Activated CD4-positive, alpha-beta memory T cell treated with anti-CD3 and anti-CD28 coated beads for 36 hours (primary cell): ENCODE measurements around the gene LINC01488. TPM values are rescaled to one million over a fixed set of nuclear protein-coding genes. Genes with fewer than 3 reads are reported as not detected.

Experiments used
- CTCF ChIA-PET: fragments of 350-600 bp; sonication (Branson Sonifier 250); formaldehyde crosslinking; loops from one replicate; lab custom pipeline; 2021; ENCODE audit warnings: antibody characterized with exemption, inconsistent platforms; lab: Charles Lee
- POLR2A ChIA-PET: fragments of 350-600 bp; sonication (Branson Sonifier 250); formaldehyde crosslinking; loops from one replicate; lab custom pipeline; 2021; ENCODE audit warnings: antibody characterized with exemption; lab: Charles Lee
- DNase-seq: peaks from one replicate; pipeline ENCODE4 v3.0.0-alpha.2; 2020
- H3K27ac Mint-ChIP-seq: one replicate; pipeline ENCODE4 v1.8.0; 2021; ENCODE audit warnings: mixed read lengths
- H3K27me3 Mint-ChIP-seq: one replicate; pipeline ENCODE4 v1.8.0; 2021; ENCODE audit warnings: mixed read lengths
- H3K36me3 Mint-ChIP-seq: one replicate; pipeline ENCODE4 v1.8.0; 2021; ENCODE audit warnings: mixed read lengths
- H3K4me1 Mint-ChIP-seq: one replicate; pipeline ENCODE4 v1.8.0; 2021; ENCODE audit warnings: low read depth, mixed read lengths
- H3K4me3 Mint-ChIP-seq: one replicate; pipeline ENCODE4 v1.8.0; 2021; ENCODE audit warnings: mild to moderate bottlenecking, mixed read lengths
- H3K9me3 Mint-ChIP-seq: one replicate; pipeline ENCODE4 v1.8.0; 2021; ENCODE audit warnings: mixed read lengths
- intact Hi-C: fragments of 100-400 bp; cut with micrococcal nuclease; formaldehyde crosslinking; loops from one replicate; pipeline ENCODE4 v1.15.1; 2023
- total RNA-seq, 2 experiments: library from RNA; stranded (reverse); gene quantifications; one replicate each; pipeline ENCODE4 v1.2.3, GENCODE V29; 2021

LINC01488 gene
- total RNA-seq, 2 experiments from 2014 or later: not detected

GRCh38 chr11:69531071-69531716, 49.7 kb downstream of the LINC01488 start:
- H3K4me1 Mint-ChIP-seq: no peaks in the 10 kb centered on the region
- peaks cover 28% of the 10 kb centered on the region for H3K27me3 Mint-ChIP-seq
- no peaks in the 10 kb centered on the region for H3K9me3 Mint-ChIP-seq
- no peaks in the 10 kb centered on the region for H3K36me3 Mint-ChIP-seq
- H3K4me3 Mint-ChIP-seq: no peak overlapping the region
- POLR2A ChIA-PET: no interaction called here
- CTCF ChIA-PET: no interaction called here
- no peak for DNase-seq
- H3K27ac Mint-ChIP-seq: no peak overlapping the region
- intact Hi-C loops: no loop called here

GRCh38 chr11:69531717-69532088, 50.2 kb downstream of the LINC01488 start:
- CTCF ChIA-PET: no interaction called here

GRCh38 chr11:69533296-69534165, 52.1 kb downstream of the LINC01488 start:
- DNase-seq: no peak
- Mint-ChIP-seq H3K36me3 (no peaks in the 10 kb centered on the region), H3K27ac (no peak overlapping the region), H3K4me1 (no peaks in the 10 kb centered on the region), H3K4me3 (no peak overlapping the region), H3K9me3 (no peaks in the 10 kb centered on the region), H3K27me3 (peaks cover 28% of the 10 kb centered on the region)
- intact Hi-C loops: no loop called here
- CTCF ChIA-PET: no interaction called here
- POLR2A ChIA-PET: no interaction called here

More at GRCh38 chr11:69531717-69532088, 50.2 kb downstream of the LINC01488 start:
- H3K9me3 Mint-ChIP-seq: no peaks in the 10 kb centered on the region
- H3K27ac Mint-ChIP-seq: no peak overlapping the region
- intact Hi-C loops: no loop called here
- POLR2A ChIA-PET: no interaction called here
- no peak for DNase-seq
- no peak overlapping the region for H3K4me3 Mint-ChIP-seq
- H3K4me1 Mint-ChIP-seq: no peaks in the 10 kb centered on the region
- H3K27me3 Mint-ChIP-seq: peaks cover 28% of the 10 kb centered on the region
- no peaks in the 10 kb centered on the region for H3K36me3 Mint-ChIP-seq

- CTCF ChIA-PET: no interaction called here
- H3K27ac Mint-ChIP-seq: no peak overlapping the region
These were observed 52.7 kb downstream of the LINC01488 start for GRCh38 chr11:69534166-69534530.

GRCh38 chr11:69535908-69536307, 54.4 kb downstream of the LINC01488 start:
- Mint-ChIP-seq H3K4me3 (no peak overlapping the region), H3K36me3 (no peaks in the 10 kb centered on the region), H3K9me3 (no peaks in the 10 kb centered on the region), H3K27me3 (peaks cover 15% of the 10 kb centered on the region), H3K27ac (no peak overlapping the region), H3K4me1 (no peaks in the 10 kb centered on the region)
- POLR2A ChIA-PET: no interaction called here
- intact Hi-C loops: no loop called here
- no peak for DNase-seq
- CTCF ChIA-PET: no interaction called here

More at GRCh38 chr11:69534166-69534530, 52.7 kb downstream of the LINC01488 start:
- no peak overlapping the region for H3K4me3 Mint-ChIP-seq
- H3K4me1 Mint-ChIP-seq: no peaks in the 10 kb centered on the region
- no peaks in the 10 kb centered on the region for H3K36me3 Mint-ChIP-seq
- DNase-seq: no peak
- no peaks in the 10 kb centered on the region for H3K9me3 Mint-ChIP-seq
- H3K27me3 Mint-ChIP-seq: peaks cover 26% of the 10 kb centered on the region
- POLR2A ChIA-PET: no interaction called here
- intact Hi-C loops: no loop called here

- no peak overlapping the region for H3K4me3 Mint-ChIP-seq
- no peaks in the 10 kb centered on the region for H3K4me1 Mint-ChIP-seq
- DNase-seq: no peak
- no peaks in the 10 kb centered on the region for H3K36me3 Mint-ChIP-seq
- H3K9me3 Mint-ChIP-seq: no peaks in the 10 kb centered on the region
- intact Hi-C loops: no loop called here
- ChIA-PET CTCF (no interaction called here), POLR2A (no interaction called here)
- peaks cover 14% of the 10 kb centered on the region for H3K27me3 Mint-ChIP-seq
- no peak overlapping the region for H3K27ac Mint-ChIP-seq
These were observed 54.9 kb downstream of the LINC01488 start for GRCh38 chr11:69536406-69536805.

GRCh38 chr11:69537126-69537525, 55.7 kb downstream of the LINC01488 start:
- DNase-seq: no peak
- Mint-ChIP-seq H3K4me1 (no peaks in the 10 kb centered on the region), H3K27ac (no peak overlapping the region), H3K9me3 (no peaks in the 10 kb centered on the region), H3K27me3 (peaks cover 13% of the 10 kb centered on the region), H3K4me3 (no peak overlapping the region), H3K36me3 (no peaks in the 10 kb centered on the region)
- POLR2A ChIA-PET: no interaction called here
- CTCF ChIA-PET: no interaction called here
- intact Hi-C loops: no loop called here

GRCh38 chr11:69537855-69538640, 56.6 kb downstream of the LINC01488 start:
- Mint-ChIP-seq H3K36me3 (no peaks in the 10 kb centered on the region), H3K27ac (no peak overlapping the region), H3K9me3 (no peaks in the 10 kb centered on the region), H3K4me3 (no peak overlapping the region), H3K27me3 (peaks cover 17% of the 10 kb centered on the region), H3K4me1 (no peaks in the 10 kb centered on the region)
- intact Hi-C loops: no loop called here
- CTCF ChIA-PET: no interaction called here
- no peak for DNase-seq
- POLR2A ChIA-PET: no interaction called here

GRCh38 chr11:69538854-69539253, 57.4 kb downstream of the LINC01488 start:
- Mint-ChIP-seq H3K4me1 (no peaks in the 10 kb centered on the region), H3K4me3 (no peak overlapping the region), H3K36me3 (no peaks in the 10 kb centered on the region), H3K27me3 (peaks cover 25% of the 10 kb centered on the region), H3K27ac (no peak overlapping the region), H3K9me3 (no peaks in the 10 kb centered on the region)
- no peak for DNase-seq
- POLR2A ChIA-PET: no interaction called here
- CTCF ChIA-PET: no interaction called here
- intact Hi-C loops: no loop called here

GRCh38 chr11:69539416-69540117, 58.1 kb downstream of the LINC01488 start:
- Mint-ChIP-seq H3K4me1 (no peaks in the 10 kb centered on the region), H3K9me3 (no peaks in the 10 kb centered on the region), H3K27ac (no peak overlapping the region), H3K4me3 (no peak overlapping the region), H3K27me3 (peaks cover 32% of the 10 kb centered on the region), H3K36me3 (no peaks in the 10 kb centered on the region)
- intact Hi-C loops: no loop called here
- DNase-seq: no peak
- CTCF ChIA-PET: no interaction called here
- POLR2A ChIA-PET: no interaction called here

- no peak overlapping the region for H3K4me3 Mint-ChIP-seq
- peaks cover 1% of the 10 kb centered on the region for H3K4me1 Mint-ChIP-seq
- ChIA-PET POLR2A (no interaction called here), CTCF (no interaction called here)
- H3K36me3 Mint-ChIP-seq: no peaks in the 10 kb centered on the region
- peaks cover 38% of the 10 kb centered on the region for H3K27me3 Mint-ChIP-seq
- no peak for DNase-seq
- H3K27ac Mint-ChIP-seq: no peak overlapping the region
- no peaks in the 10 kb centered on the region for H3K9me3 Mint-ChIP-seq
- intact Hi-C loops: no loop called here
These were observed 58.9 kb downstream of the LINC01488 start for GRCh38 chr11:69540118-69541000.
